Activated T-cell treated with anti-CD3 and anti-CD28 coated beads for 24 hours (primary cell): ENCODE measurements around the gene COL4A1.

Experiments used
- DNase-seq: peaks from one replicate; pipeline ENCODE4 v3.0.0-alpha.2; 2020; ENCODE audit warnings: low read depth

The COL4A1 gene

DNA sequence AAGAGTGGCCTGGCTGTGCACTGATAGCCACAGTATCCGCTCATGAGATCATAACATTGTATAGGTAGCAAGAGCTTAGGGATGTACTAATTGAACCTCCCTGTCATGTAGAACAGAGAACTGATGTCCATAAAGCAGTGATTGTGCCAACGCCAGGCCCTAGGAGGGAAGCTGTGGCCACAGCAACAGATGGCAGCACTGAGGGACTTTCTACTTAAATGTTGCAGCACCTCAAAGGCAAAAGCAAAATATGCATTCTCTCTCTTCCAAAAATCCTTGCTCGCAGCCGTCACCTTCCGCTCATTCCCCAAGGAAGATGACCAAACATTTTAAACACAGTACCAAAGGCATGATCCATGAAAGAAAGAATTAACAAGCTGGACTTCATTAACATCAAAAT is 32.3 kb downstream of the COL4A1 start:
- no peak for DNase-seq

- no peak for DNase-seq
Observed at GRCh38 chr13:110273254-110273653, 33.7 kb downstream of the COL4A1 start.

DNA sequence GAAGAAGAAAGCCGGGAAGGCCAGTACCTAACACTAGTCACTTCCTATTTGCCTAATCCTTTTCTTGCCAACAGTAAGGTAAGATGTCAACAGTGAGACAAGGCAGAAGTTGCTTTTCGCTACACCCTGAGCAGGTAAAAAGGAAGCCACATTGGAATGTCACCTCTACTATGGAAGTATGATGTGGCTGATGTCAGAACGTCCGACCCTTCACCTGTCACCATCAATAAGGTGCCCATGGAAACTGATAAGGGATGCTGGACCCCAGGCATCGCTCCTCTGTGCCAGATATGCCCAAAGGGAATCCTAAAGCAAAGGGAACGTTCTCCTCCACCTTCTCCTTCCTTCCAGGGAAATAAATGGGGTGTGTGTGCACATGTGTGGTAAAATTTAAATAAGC is 34.3 kb downstream of the COL4A1 start:
- no peak for DNase-seq

DNA sequence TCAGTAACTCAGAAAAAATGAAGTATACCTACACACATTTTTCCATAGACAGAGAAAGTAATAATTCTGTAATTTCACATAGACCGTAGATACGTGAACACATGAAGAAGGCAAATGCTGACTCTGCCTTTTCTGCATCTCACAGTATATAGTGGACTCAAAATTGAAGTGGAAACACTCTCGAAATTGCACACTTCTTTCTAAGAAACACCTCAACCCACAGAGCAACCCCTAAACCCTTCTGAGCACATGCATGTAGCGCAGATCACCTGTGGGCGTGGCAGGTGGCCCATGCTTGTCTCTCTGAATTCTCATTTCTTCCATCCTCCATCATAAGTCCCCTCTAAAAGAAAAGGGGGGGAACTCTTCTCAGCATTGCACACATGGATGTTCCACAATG is 34.7 kb downstream of the COL4A1 start:
- DNase-seq: no peak

GRCh38 chr13:110271313-110271712 is 35.6 kb downstream of the COL4A1 start:
- DNase-seq: no peak

GRCh38 chr13:110270507-110270906 is 36.5 kb downstream of the COL4A1 start:
- no peak for DNase-seq

DNA sequence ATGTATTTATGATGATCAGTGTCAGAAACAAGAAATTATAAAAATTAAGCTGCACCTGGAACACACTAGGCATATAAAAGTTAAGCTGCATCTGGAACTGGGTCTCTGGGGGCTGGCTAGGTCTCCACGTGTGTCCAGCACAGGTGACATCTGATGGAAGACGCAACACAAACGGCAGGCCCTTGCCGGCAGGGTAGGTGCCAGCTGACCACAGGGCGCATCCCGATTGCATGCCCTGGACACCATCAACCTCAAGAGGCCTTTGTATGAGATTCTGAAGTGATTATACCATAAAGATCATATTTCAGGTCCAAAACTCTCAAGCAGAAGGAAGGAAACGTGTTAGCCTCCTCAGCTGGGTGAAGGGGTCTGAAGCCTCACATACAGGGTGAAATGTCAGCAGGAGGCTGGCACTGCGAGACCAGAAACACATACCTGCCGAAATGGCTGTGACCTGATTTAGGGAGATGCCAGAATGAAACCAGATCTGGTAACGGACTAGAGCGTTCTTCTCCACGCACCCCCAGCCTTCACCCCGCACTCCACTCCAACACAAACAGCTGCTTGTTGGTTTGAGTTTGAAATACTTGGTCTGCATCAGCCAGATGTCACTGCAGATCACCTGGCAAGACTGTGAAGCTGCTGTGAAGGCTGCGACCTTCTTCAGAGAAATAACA is 37.3 kb downstream of the COL4A1 start:
- no peak for DNase-seq

DNA sequence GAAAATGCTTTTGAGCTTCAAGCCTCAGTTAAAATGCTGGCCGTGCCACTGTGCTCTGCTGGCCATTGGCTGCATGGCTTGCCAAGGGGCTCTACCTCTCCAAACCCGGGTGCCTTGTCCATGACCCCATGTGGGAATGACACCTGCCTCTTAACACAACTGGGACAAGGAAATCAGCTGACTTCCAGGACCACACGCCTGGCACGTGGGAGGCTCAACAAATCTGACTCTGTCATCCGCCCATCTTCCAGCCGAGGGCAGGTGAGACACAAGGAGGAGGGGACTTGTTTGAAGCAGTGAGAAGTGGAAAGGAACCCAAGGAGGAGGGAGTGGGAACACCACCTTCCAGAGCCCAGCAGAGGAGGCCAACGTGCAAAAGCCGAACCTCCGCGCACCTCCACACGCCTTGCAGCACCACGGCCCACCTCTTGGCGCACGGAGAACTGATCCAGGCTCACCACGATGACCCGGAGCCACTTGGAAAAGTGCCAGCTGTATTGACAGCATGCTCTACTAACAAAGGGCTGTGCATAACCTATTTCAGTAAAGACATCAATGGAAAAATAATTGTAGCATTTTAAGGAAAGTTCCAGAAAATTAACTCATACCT is 38.3 kb downstream of the COL4A1 start:
- DNase-seq: no peak

DNA sequence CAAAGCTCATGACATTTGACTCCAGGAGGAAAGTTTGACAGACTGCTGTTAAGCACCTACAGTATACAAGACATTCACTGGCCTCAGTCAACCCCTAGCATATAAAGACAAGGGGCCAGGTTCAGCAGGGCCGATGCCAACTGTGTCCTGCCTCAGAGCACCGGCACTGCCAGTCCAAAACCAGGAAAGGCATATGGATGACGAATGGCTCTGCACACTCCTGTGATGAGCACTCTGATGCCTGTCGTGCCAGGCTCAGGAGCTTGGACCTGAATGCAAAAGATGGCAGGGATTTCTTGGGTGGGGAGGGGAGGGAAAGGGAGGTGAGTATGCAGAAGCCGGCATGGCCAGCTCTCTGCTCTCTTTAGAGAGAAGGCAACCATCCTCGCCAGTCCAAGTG is 38.9 kb downstream of the COL4A1 start:
- DNase-seq: no peak

- no peak for DNase-seq
Observed at GRCh38 chr13:110266983-110267382, 40.0 kb downstream of the COL4A1 start.

GRCh38 chr13:110266431-110266809 is 40.5 kb downstream of the COL4A1 start:
- DNase-seq: no peak

- DNase-seq: no peak
Observed at GRCh38 chr13:110265682-110266430, 41.1 kb downstream of the COL4A1 start.

GRCh38 chr13:110265341-110265681 is 41.6 kb downstream of the COL4A1 start:
- no peak for DNase-seq

DNA sequence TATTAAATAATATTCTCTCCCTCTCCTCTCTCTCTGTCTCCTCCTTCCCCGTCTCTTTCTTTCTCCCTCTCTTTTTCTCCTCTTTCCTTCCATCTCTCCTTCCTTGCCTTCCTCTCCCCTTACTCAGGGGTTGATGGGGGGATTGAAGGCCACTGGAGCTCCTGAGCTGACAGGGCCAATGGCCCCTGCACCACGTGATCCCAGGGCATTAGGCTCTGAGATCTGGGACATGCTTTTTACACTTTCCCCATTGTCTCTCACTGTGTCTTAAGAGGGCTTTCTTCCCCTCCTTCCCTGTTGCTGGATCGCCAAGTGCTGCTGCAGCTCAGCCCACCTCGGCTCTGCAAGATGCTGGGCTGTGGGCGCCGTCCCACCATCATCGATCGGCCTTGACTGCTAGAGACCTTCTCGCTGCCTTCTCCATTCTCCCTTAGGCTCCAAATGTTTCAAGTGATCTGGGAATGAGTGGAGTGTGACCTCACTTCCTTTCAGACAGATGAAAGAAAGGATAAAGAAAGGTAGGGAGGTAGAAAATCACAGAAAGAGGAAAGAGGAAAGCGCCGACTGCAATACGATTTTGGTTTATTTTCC is 42.2 kb downstream of the COL4A1 start:
- DNase-seq: no peak

DNA sequence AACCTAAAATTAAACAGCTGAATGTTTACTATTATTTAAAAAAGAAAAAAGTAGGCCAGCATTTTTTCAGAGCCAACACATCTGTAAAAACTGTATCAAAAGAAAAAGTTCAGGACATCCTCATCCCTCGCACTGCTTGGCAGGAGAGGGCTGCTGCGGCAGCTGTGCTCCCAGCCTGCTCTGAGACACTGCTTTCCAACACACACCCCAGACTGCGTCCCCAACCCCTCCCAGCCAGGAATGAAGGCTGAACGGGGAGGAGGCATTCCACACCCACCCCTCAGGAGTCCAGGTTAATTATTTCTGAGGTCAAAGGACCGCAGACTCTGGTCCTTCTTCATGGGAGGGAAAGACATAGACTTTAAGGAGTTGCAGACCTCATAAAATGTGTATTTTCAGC is 43.1 kb downstream of the COL4A1 start:
- no peak for DNase-seq

- DNase-seq: no peak
Observed at GRCh38 chr13:110263404-110263803, 43.6 kb downstream of the COL4A1 start.

DNA sequence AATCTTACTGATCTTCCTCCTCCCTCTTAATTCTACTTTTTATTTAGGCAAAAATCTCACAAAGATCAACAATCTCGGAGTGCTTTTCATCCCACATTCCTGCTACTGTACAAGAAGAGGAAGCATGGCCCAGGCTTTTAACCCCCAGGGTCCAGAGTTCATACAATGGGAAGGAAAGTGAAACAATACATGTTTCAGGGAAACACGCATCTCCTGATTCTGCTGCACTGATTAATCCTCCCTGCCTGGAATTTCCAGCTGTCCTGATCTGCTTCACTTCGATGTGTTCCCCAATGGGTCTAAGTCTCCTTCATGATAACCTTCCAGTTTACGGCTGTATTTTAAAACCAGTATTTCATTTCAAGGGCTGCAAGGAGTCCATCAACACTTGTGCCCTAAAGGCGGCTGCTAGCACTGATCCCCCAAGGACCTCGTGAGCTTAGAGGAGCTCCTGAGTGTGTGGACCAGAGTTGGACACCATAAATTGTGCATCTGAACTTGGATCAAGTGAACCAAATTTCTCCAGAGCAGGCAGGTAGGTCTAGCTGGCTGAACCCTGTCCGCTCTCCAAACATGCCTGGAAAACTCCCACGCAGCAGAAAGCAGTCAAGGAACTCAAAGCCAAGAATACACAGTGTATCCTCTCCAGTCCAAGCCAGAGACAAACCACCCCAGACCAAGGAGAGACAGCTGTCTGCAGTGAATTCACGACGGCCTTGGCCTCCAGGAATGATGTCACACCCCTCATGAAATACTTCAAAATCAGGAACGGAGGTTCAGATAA is 44.3 kb downstream of the COL4A1 start:
- no peak for DNase-seq

- DNase-seq: no peak
Observed at GRCh38 chr13:110262082-110262436, 44.9 kb downstream of the COL4A1 start.

DNA sequence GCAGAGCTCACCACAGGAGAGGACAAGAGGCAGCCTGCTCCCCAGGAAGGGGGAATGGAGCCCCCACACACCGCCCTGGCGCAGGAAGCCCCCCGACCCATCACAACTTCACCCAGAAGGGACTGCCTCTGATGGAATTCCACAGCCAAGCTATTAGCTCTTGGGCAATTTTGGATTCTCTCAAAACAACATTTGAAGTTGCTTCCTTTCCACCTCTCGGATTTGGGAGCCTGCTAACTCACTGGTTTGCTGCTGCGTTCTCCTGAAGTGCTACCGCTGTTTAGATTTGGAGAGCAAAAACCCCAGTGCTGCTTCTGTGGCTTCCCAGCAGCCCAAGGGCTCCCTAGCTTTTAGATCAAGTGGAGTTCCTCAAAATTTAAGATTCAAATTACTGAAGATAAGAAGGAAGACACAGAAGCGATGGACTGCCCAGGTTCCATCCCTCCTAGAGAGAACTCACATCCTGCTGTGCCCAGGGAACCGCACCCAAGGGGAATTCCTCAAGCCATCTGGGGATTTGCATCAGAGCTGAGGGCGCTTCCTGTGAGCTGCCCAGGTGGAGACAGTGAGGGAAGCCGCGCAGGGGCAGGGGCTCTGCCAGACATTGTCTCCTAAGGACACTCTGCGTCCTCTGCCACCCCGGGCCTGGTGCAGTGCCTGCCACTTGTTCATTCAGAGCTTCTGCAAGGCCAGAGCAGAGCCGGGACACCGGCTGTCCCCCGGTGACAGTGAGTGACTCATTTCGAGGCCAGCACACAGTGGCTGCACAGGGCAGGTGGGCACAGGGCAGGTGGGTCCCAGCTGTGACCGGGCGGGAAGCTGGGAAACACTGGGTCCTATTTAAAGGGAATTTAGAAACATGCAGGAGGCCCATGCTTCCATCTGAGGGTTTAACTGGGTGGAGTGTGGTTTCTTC is 45.5 kb downstream of the COL4A1 start:
- DNase-seq: no peak

GRCh38 chr13:110259651-110260050 is 47.3 kb downstream of the COL4A1 start:
- no peak for DNase-seq

- no peak for DNase-seq
Observed at GRCh38 chr13:110258876-110259631, 47.9 kb downstream of the COL4A1 start.
